NT2/D1 (cell line): ENCODE data around the gene PIM3.
A peak's percentile ranks its signal among the peaks of the same experiment; 100 is the strongest.

ENCODE experiments used
- DNase-seq: peaks from one replicate; pipeline ENCODE4 v3.0.0-alpha.2; 2011; ENCODE audit warnings: low read depth, low spot score
- H3K27me3 ChIP-seq: 2 replicates; pipeline ENCODE4 v1.6.0; 2011; ENCODE audit warnings: mild to moderate bottlenecking; ENCODE audit not compliant: insufficient read length, insufficient read depth
- H3K36me3 ChIP-seq: 2 replicates; pipeline ENCODE4 v1.6.1; 2011; ENCODE audit warnings: mild to moderate bottlenecking, low read length, mixed read lengths; ENCODE audit not compliant: insufficient read depth, insufficient read length
- H3K4me1 ChIP-seq: 2 replicates; pipeline ENCODE4 v1.5.1; 2011; ENCODE audit not compliant: insufficient read depth, insufficient read length
- H3K4me3 ChIP-seq: 2 replicates; pipeline ENCODE4 v1.5.1; 2011; ENCODE audit warnings: low read depth; ENCODE audit not compliant: insufficient read length
- H3K9ac ChIP-seq: 2 replicates; pipeline ENCODE4 v1.6.0; 2011; ENCODE audit warnings: low read depth; ENCODE audit not compliant: insufficient read length
- H3K9me3 ChIP-seq: 2 replicates; pipeline ENCODE4 v1.5.1; 2011; ENCODE audit warnings: mild to moderate bottlenecking, low read length; ENCODE audit not compliant: insufficient read depth
- SUZ12 ChIP-seq: IDR thresholded peaks from 2 replicates; pipeline ENCODE4 v1.6.1; 2011; ENCODE audit not compliant: insufficient read length, insufficient read depth; ENCODE audit errors: extremely low read depth
- YY1 ChIP-seq: IDR thresholded peaks from 2 replicates; pipeline ENCODE4 v1.6.1; 2011; ENCODE audit not compliant: insufficient read length, insufficient read depth
- ZNF274 ChIP-seq: IDR thresholded peaks from 2 replicates; pipeline ENCODE4 v1.6.1; 2011; ENCODE audit warnings: mild to moderate bottlenecking, low read depth, low read length

Gene PIM3

DNA sequence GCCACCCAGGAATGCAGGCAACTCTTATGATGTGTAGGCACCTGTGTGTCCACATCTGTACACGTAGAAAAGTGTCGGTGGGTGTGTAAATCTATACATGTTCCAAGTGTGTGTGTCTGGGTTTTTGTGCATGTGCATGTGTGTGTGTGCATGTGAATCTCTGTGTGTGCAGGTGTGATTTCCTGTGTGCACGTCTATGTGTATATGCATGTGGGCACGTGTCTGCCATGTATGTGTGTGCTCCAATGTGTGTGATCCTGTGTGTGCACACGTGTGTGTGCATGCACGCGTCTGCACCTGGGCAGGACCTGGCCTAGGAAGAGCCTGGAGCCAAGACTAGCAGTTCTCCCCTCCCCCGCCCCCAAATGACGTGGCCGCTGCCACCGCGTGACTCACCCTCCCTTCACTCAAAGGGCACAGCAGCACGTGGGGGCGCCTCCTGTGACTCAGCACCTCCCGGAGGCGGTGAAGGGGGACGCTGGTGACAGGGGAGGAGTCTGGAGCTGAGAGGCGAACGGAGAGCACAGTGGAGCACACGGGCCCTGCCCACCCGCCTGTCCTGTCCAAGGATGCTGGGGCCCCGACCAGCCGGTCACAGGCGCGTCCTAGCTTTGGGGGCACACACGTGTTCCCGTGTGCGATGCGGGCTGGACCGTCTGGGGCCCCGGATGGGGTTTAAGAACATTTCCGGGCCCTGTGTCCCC is 10.1 kb downstream of the PIM3 start:
- no peaks in the 10 kb centered on the region for H3K9me3 ChIP-seq
- H3K4me3 ChIP-seq = peak overlapping the region; percentile 43
- TF ChIP-seq YY1 (no peak), ZNF274 (no peak)
- no peaks in the 10 kb centered on the region for H3K36me3 ChIP-seq
- DNase-seq = peak; percentile 76
- H3K27me3 ChIP-seq = peaks cover 24% of the 10 kb centered on the region
- peak overlapping the region; percentile 77 for H3K9ac ChIP-seq
- peaks cover 20% of the 10 kb centered on the region for H3K4me1 ChIP-seq

DNA sequence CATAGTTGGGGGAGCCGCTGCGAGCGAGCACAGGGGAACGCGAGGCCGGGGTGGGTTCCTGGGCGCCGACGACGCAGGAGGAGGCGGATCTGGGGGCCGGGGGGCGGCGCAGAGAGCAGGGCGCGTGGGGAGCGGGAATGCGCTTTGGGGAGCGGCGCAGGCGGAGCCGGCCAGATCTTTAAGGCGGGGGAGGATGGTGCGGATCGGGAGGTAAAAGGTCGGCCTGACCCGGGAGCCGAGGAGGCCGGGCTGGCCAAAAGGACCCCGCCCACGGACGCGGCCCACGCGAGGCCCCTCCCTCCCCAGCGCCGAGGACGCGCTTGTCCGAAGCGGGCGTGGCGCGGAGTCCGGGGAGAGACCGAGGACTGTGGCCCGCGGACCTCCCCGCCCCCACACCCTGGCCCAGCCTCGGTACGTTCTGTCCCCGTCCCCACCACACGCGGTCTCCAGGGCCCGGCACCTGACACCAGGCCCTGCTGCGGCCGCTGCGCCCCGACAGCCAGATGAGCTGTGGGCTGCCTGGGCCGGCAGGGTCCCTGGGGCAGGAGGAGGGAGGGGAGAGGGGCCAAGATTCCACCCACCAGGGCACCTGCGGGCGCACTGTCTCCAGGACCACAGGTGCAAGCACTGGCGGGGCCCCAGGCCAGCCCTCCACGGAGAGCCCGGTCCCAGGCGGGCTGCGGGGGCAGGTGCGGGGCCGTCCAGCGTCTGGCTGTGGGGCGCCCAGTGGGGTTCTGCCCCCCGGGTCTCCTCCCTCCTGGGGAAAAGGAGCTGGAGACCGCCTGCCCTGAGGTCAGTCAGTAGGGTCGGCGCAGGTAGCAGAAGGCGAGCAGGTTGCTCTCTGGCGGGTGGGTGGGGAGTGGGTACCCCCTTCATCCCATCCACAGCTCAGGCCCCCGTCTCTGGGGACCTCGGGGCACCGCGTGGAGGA is 10.9 kb downstream of the PIM3 start:
- no peak for DNase-seq
- no peaks in the 10 kb centered on the region for H3K9me3 ChIP-seq
- H3K4me3 ChIP-seq = peak overlapping the region; percentile 43
- TF ChIP-seq SUZ12 (no peak), YY1 (no peak), ZNF274 (no peak)
- peaks cover 18% of the 10 kb centered on the region for H3K4me1 ChIP-seq
- peaks cover 24% of the 10 kb centered on the region for H3K27me3 ChIP-seq
- H3K9ac ChIP-seq = peak overlapping the region; percentile 77
- no peaks in the 10 kb centered on the region for H3K36me3 ChIP-seq

DNA sequence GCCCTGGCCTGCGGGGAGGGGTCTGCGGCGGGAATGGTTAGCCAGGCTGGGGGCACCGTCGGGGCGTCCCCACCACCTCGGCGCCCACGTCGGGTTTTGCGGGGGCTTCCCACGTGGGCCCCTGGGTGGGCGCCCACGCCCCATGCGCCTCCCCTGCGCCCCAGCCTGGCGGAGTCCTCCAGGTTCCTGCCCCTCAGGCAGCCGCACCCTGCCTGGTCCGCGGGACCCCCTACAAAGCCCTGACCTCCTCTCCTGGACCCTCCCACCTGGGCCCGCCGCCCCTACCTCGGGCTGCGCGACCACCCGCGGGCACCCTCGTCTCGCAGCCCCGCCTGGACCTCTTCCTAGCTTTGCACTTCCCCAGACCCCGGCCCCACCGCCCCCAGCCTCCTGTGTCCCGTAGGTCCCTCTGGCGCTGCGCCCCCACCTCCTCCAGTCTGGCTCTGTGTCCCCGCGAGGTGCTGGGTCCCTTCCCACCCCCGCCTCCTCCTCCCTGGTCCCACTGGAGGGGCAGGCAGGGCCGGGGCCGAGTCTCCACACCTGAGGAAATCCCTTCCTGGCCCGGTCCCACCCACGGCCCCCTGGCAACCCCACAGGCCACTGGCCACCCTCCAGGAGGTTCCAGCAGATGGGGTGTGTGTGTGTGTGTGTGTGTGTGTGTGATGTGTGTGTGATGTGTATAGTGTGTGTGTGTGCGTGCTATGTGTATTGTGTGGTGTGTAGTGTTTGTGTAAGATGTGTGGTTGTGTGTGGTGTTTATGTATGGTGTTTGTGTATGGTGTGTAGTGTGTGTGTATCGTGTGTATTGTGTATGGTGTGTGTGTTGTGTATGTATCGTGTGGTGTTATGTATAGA is 11.8 kb downstream of the PIM3 start:
- Histone ChIP-seq H3K36me3 (no peaks in the 10 kb centered on the region), H3K4me1 (peaks cover 18% of the 10 kb centered on the region), H3K9me3 (no peaks in the 10 kb centered on the region), H3K27me3 (peaks cover 24% of the 10 kb centered on the region), H3K4me3 (no peak overlapping the region), H3K9ac (no peak overlapping the region)
- TF ChIP-seq SUZ12 = no peak
- TF ChIP-seq YY1 = no peak
- no peak for TF ChIP-seq ZNF274
- no peak for DNase-seq

DNA sequence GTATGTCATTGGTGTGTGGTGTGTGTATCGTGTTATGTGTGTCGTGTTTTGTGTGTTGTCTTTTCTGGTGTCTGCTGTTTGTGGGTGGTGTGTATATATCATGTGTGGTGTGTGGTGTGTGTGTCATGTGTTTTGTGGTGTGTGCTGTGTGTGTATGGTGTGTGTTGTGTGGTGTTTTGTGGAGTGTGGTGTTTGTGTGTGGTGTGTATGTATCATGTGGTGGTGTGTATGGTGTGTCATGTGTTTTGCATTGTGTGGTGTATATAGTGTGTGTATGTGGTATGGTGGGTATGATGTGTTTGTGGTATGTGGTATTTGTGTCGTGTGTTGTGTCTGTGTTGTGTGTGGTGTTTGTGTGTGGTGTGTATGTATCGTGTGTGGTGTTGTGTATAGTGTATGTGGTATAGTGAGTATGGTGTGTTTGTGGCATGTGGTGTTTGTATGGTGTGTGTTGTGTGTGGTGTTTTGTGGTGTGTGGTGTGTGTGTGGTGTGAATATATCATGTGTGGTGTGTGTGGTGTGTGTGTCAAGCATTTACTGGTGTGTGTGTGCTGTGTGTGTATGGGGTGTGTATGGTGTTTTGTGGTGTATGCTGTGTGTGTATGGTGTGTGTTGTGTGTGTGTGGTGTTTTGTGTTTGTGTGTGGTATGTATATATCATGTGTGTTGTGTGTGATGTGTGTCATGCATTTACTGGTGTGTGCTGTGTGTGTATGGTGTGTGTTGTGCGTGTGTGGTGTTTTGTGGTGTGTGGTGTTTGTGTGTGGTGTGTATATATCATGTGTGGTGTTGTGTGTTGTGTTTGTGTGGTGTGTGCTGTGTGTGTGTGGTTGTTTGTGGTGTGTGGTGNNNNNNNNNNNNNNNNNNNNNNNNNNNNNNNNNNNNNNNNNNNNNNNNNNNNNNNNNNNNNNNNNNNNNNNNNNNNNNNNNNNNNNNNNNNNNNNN is 12.7 kb downstream of the PIM3 start:
- TF ChIP-seq SUZ12 (no peak), YY1 (no peak), ZNF274 (no peak)
- Histone ChIP-seq H3K4me3 (no peak overlapping the region), H3K27me3 (peaks cover 24% of the 10 kb centered on the region), H3K4me1 (peaks cover 16% of the 10 kb centered on the region), H3K9ac (no peak overlapping the region), H3K9me3 (no peaks in the 10 kb centered on the region), H3K36me3 (no peaks in the 10 kb centered on the region)
- DNase-seq = no peak

DNA sequence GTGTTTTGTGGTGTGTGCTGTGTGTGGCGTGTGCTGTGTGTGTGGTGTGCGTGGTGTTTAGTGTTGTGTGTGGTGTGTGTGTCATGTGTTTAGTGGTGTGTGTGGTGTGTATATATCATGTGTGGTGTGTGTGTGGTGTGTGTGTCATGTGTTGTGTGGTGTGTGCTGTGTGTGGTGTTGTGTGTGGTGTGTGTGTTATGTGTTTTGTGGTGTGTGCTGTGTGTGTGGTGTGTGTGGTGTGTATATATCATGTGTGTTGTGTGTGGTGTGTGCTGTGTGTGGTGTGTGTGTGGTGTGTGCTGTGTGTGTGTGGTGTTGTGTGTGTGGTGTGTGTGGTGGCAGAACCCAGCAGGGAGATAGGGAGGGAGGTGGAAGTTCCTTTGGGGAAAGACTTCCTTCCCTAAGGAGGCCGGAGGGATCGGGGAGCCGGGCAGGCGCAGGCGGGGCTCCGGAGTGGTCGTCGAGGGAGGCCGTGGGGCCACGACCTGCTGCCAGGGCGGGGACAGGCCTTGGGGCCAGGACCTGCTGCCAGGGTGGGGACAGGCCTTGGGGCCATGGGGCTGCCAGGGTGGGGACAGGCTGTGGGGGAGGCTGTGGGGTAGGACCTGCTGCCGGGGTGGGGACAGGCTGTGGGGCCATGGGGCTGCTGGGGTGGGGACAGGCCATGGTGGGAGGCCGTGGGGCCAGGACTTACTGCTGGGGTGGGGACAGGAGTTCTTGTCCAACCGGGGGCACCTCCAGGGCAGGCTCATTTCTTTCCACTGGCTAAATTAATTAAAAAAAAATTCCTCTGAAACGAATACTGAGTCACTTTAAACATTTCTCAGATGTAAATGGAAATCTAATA is 15.2 kb downstream of the PIM3 start:
- no peaks in the 10 kb centered on the region for H3K36me3 ChIP-seq
- peaks cover 4% of the 10 kb centered on the region for H3K4me1 ChIP-seq
- peaks cover 24% of the 10 kb centered on the region for H3K27me3 ChIP-seq
- H3K4me3 ChIP-seq = no peak overlapping the region
- DNase-seq = no peak
- H3K9ac ChIP-seq = no peak overlapping the region
- TF ChIP-seq SUZ12 = no peak
- TF ChIP-seq ZNF274 = no peak
- TF ChIP-seq YY1 = no peak
- no peaks in the 10 kb centered on the region for H3K9me3 ChIP-seq
